IMR-90 (cell line): ENCODE results near the gene ADCY9.

Experiments used
- BHLHE40 ChIP-seq: fragments of 150-350 bp; IDR thresholded peaks from 2 replicates; pipeline ENCODE4 v1.6.1; 2016; ENCODE audit warnings: mild to moderate bottlenecking, low read depth, low read length
- CEBPB ChIP-seq: IDR thresholded peaks from 2 replicates; pipeline ENCODE4 v1.6.1; 2012; ENCODE audit warnings: low read depth, low read length, improper control_type of control experiment
- CTCF ChIP-seq: conservative IDR thresholded peaks from 2 replicates; pipeline ENCODE4 v1.5.1; 2012; ENCODE audit warnings: mild to moderate bottlenecking, low read depth, low read length, improper control_type of control experiment
- ELK1 ChIP-seq: fragments of 150-350 bp; IDR thresholded peaks from 2 replicates; pipeline ENCODE4 v1.6.1; 2016; ENCODE audit warnings: low read depth, mild to moderate bottlenecking, low read length, moderate library complexity, borderline replicate concordance
- FOS ChIP-seq: fragments of 150-350 bp; IDR thresholded peaks from 2 replicates; pipeline ENCODE4 v1.6.1; 2016; ENCODE audit warnings: low read depth, low read length
- MAZ ChIP-seq: IDR thresholded peaks from 2 replicates; pipeline ENCODE4 v1.6.1; 2012; ENCODE audit warnings: low read depth, mild to moderate bottlenecking, low read length, improper control_type of control experiment, moderate library complexity, borderline replicate concordance
- MXI1 ChIP-seq: IDR thresholded peaks from 2 replicates; pipeline ENCODE4 v1.6.1; 2012; ENCODE audit warnings: low read depth, mild to moderate bottlenecking, low read length, moderate library complexity, borderline replicate concordance
- NFE2L2 ChIP-seq: fragments of 150-350 bp; IDR thresholded peaks from 2 replicates; pipeline ENCODE4 v1.6.1; 2016; ENCODE audit warnings: low read depth, mild to moderate bottlenecking, low read length
- POLR2A ChIP-seq: IDR thresholded peaks from 2 replicates; pipeline ENCODE4 v1.6.1; 2012; ENCODE audit warnings: mild to moderate bottlenecking, low read depth, low read length
- RAD21 ChIP-seq: IDR thresholded peaks from 2 replicates; pipeline ENCODE4 v1.6.1; 2012; ENCODE audit warnings: low read length, improper control_type of control experiment
- RCOR1 ChIP-seq: IDR thresholded peaks from 2 replicates; pipeline ENCODE4 v1.6.1; 2012; ENCODE audit warnings: mild to moderate bottlenecking, low read length, improper control_type of control experiment; ENCODE audit not compliant: insufficient replicate concordance
- RFX5 ChIP-seq: IDR thresholded peaks from 2 replicates; pipeline ENCODE4 v1.8.0; 2012; ENCODE audit warnings: low read depth, mild to moderate bottlenecking, low read length, moderate library complexity
- SMC3 ChIP-seq: fragments of 150-350 bp; IDR thresholded peaks from 2 replicates; pipeline ENCODE4 v1.6.1; 2016; ENCODE audit warnings: low read depth, mild to moderate bottlenecking, antibody characterized with exemption, low read length, moderate library complexity
- USF2 ChIP-seq: fragments of 150-350 bp; IDR thresholded peaks from 2 replicates; pipeline ENCODE4 v1.6.1; 2017; ENCODE audit warnings: mild to moderate bottlenecking, antibody characterized with exemption, low read length, low read depth

GRCh38 chr16:3938843-3939624, 177.2 kb downstream of the ADCY9 start:
- peak; percentile 81 for TF ChIP-seq CTCF
- TF ChIP-seq CEBPB = no peak
- no peak for TF ChIP-seq POLR2A
- TF ChIP-seq BHLHE40 = peak; percentile 51; the same call in 1 of the 2 replicates
- peak; percentile 75 for TF ChIP-seq RAD21
- TF ChIP-seq MXI1 = no peak
- no peak for TF ChIP-seq NFE2L2
- TF ChIP-seq SMC3 = peak; percentile 65
- TF ChIP-seq MAZ = peak; percentile 58; the same call in 1 of the 2 replicates
- no peak for TF ChIP-seq FOS
- no peak for TF ChIP-seq USF2
- no peak for TF ChIP-seq ELK1
- no peak for TF ChIP-seq RFX5
- no peak for TF ChIP-seq RCOR1
